Hindlimb muscle (tissue), 1 donor: ENCODE data around the gene TM4SF4. TPM values are rescaled to one million over a fixed set of nuclear protein-coding genes. Genes with fewer than 3 reads are reported as not detected.

Experiments used
- DNase-seq: peaks from one replicate; pipeline ENCODE4 v3.0.0-alpha.2; 2013
- polyA plus RNA-seq: library from polyadenylated mRNA; unstranded; fragments of 120-200 nt; gene quantifications from one replicate; pipeline ENCODE4 v1.2.1, GENCODE V29; 2013; ENCODE audit not compliant: insufficient read length

TM4SF4 gene
- polyA plus RNA-seq, 1 donor = not detected

DNA sequence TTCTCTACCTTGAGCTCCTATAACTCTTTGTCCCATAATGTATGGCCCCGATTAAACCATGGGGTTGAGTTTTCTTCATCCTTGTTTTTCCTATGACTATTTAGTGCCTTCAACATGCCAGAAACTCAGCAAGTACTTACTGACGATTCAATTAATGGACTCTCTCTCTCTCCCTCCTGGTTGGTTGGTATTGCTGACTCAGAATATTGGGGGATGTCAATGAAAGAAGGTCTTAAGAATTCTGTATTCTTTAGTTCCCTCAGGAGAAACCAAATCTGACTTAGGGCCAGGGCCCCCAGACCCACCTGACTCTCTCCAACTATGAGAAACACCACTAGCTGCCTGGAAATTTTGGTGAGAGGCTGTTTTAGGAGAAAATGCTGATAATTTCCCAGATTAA, 40.8 kb downstream of the TM4SF4 start:
- DNase-seq = no peak

DNA sequence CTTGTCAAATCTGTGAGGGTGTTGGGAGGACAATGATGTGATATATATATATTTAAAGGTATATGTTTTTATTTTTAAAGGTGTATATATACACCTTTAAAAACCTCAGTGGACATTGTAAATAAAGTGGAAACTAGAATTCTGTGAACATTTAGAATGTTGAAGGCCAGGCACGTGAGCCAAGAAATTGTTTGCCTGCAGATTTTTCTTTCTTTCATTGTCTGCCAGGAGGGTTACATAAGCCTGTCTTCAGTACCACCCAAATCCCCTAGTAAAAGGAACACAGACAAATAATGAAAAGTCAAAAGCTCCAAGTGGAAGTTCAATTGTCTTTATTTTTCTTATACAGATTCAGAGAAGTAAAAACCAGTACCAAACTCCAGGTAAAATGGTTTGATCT, 42.4 kb downstream of the TM4SF4 start:
- no peak for DNase-seq

DNA sequence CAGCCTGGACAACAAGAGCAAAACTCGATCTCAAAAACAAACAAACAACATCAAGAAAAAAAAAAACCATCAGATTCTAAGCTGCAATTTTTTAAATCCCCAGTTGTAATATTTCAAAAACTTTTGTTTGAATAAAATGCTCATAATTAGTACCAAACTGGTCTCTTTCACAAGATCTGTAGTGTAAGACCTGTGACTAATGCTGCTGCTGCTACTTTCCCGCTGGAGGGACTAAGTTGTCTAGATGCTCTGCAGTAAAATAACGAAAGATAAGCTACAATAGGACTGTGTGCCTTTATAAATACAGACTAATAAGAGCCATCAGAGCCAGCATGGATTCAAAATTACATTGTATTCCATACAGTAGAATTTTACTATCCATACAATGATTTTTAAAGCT, 45.4 kb downstream of the TM4SF4 start:
- DNase-seq = no peak

DNA sequence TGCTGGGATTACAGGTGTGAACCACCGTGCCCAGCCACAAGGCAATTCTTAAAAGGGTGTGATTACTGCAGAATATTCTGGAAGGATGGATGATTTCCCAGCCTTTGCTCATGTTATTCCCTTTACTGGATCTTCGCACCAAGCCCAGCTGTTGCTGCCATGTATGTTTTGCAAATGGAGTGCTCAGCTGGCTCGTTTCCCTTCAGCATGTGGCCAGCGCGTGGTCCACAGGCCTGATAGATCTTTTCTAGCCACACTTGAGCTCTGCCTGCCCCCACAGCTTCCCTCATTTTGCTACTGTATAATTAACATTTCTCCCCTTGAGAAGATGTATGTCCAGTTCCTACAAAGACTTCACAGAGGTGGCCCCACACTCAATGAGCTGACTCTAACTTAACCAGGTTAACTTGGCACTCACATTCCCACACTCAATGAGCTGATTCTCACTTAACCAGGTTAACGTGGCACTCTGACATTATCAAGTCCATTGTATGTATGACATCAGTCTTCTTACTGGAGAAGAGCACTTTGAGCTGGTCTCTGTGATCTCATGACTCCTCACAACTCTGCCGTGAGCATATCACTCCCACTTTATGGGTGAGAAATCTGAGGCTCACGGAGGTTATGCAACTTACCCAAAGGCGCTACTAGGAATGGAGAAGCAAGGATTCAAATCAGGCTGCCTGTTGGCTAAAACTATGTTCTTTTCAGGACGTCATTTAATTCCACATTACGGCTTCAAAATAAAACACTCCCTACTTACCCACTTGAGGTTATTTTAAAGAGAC, 49.2 kb downstream of the TM4SF4 start:
- DNase-seq = no peak

DNA sequence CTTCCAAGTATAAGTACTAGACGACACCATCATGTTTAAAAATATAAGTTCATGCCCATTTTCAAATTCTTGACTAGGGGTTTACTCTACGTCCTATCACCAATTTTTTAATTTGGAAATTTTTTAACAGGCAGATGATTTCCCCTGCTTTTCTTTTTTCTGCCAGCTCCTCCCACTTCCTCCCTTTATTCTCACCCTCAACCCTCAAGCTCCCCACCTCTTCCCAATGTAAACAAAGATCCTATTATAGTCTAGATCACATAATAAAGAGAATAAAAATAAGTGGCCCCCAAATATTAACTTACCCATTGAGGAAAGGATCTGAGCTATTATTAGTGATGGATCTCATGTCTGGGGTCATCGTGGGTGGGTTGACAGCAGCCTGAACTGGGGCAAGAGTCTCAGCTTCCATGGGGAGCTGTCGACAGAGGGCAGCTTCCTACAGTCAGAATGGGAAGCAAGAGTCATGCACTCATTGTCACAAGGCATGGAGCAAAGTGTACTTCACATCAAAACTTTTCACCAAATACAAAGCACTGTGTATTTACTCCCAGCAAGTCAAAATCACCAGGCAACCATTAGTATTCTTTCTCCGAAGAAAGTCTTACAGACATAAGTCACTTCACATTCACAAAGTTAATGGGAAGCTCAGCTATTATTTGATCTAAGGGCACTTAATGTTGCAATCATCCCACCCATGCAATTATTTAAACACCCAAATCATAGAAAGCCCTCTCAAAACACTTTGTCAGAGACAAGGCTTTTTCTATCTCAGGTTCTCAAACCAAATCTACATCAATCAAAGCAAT, 53.2 kb downstream of the TM4SF4 start:
- no peak for DNase-seq

DNA sequence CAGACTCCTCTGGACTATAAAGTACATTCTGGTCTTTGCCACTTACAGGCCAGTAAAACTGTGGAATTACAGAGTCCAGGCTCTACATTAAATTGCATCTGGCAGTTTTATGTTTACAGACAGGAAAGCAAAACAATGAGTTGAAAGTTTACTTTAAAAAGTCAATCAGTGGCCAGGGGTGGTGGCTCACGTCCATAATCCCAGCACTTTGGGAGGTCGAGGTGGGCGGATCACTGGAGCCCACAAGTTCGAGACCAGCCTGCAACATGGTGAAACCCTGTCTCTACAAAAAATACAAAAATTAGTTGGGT, 53.8 kb downstream of the TM4SF4 start:
- DNase-seq = no peak

DNA sequence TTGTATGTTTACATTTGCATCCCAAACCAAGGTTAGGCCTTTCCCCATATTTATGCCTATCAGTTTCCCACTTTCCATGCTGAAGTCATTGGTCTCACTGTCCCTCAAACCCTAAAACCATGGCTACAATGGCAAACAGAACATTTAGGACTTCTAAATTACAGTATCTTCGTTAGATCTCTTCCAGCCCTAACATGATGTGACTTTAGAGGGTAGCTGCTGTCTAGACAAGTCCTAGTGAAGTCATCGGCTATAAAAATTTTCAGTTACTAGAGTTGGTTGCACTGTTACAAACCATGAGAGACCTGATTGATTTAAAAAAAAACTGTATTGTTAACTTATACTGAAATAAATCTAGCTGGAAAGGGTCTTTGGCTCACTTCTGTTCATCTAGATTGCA, 54.6 kb downstream of the TM4SF4 start:
- no peak for DNase-seq

DNA sequence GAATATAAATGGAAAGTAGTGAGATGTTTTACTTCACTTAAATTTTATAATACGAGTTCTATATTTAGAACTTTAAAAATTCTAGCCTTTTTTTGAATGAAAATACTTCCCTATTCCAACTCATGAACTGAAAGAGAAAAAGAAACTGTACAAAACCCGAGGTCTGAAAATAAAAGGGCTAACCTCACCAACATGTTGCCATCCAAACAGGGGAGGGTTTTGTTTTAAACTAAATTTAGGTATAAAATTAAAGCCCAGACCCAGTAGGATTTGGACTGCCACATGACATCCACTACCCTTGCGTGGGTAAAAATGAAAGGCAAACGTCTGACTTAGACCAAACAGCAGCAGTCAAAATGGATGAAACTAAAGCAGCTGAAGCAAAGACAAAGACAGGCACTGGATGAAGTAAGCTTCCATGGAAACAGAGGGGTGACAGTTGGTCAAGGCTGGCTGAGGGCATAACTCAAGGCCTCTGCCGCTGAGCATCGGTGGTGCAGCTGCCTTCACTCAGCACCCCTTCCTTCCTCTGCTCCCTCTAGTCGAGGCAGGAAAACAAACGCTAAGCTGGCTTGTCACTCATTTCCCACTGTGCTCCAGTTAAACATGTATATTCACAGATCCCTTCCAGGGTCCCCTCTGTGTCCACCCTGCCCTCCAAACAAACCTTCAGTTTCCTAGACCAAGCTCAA, 58.1 kb downstream of the TM4SF4 start:
- DNase-seq = no peak

DNA sequence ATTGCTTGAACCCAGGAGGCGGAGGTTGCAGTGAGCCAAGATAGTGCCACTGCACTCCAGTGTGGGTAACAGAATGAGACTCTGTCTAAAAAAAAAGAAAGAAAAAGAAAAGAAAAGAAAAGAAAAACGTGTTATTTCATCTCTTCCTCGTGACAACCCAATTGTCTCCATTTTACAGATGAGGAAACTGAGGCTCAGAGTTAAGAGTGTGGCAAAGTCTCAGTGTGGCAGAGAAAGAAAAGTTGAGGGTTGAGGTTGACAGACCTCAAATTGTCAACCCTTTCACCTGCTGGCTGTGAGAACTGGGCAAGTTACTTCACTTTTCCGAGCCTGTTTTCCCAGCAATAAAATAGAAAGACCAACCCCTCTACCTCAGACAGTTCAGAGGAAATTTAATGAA, 59.6 kb downstream of the TM4SF4 start:
- no peak for DNase-seq

DNA sequence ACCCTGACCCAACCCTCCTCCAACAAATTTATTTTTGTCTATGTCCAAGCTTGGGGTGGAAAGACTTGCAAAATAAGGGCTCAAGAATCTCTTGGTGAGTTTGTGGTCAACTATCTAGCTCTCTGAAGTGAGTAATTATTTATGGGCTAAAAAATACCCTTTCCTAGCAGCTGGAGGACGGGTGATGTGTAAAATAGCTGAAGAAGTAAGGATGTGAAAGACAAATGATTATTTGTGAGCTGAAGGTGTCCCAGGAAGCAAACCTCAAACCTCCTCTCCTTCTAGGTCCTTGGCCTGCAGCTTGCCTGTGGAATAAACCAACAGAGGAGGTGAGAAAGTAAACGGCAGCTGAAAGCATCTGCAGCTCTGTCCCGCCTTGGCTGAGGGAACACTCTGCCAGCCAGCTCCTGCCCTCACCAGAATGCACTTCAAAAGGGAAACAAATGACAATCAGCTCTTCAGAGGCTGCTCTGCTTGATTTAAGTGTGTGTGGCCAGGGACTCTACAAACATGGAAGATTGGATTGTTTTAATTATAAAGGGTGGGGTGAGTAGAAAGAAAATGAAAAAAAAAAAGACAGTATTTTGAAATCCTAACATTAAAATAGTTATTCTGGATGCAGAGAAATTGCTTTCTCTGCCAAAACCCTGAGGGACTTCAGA, 60.3 kb downstream of the TM4SF4 start:
- DNase-seq = no peak

DNA sequence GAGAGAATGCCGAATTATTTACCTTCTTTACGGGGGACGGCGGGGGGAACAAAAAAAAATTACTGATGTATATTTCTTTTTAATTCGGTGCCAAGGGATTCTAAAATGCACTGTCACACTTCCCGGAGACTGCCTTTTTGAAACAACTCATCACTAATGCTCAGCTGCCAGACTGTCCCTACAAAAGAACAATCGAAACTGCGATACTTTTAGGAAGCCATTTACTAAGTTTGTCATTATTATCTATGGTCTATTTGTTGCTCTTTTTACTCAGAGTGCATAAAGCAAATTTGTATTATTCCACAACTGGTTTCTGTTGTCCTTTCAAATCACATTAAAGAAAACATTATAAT, 60.8 kb downstream of the TM4SF4 start:
- DNase-seq = no peak

DNA sequence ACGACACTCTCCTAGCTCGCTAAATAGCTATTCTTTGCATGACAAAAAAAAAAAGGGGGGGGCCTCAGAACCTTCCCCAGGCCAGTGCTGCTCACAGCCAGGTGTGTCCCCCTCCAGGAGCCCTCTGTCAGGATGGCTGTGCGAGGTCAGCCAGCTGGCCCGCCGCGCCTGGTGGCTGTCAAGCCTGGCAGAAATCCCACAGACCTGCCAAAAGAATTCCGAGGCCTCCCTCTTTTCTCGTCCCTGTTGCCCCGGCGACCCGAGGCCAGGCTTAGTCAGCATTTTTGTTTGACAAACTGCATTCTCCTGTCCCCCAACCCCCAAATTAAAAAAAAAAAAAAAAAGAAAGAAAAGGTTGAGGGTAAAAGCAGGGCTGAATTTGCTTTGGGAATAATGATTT, 61.9 kb downstream of the TM4SF4 start:
- DNase-seq = no peak

DNA sequence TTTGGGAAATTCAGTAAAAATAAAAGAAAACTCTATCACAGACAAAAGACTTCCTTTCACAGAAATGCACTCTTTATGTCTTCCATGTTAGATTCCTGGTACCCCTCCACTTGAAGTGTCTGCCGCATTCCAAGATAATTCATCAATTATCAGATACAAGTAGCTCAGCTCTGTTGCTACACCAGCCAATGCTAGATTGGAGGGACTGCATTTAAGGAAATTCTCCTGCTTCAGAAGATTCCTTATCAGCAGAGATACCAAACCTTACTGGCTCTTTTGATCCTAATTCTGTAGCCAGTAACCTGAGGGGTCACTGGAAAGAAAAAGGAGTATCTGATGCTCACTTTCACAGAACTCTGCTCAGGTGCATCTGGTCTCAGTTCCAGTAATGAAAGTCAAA, 63.9 kb downstream of the TM4SF4 start:
- no peak for DNase-seq

DNA sequence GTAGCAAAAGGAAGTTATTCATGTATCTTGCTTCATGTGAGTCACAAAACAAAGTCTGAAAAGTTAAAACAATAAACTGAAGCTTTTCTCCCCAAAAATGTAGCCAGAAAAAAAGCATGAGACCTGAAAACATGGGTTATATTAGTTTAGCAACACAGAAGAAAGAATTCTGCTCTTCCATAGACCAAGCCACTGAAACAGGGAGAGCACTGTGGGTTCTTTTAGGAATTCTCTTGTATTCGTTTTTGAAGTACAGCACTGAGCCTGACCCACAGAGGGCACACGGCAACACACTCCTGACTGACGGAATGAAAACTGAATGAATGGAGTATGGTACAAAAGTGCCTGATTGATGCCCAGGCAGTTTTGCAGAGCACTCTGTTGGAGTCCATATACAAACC, 66.6 kb downstream of the TM4SF4 start:
- DNase-seq = no peak

DNA sequence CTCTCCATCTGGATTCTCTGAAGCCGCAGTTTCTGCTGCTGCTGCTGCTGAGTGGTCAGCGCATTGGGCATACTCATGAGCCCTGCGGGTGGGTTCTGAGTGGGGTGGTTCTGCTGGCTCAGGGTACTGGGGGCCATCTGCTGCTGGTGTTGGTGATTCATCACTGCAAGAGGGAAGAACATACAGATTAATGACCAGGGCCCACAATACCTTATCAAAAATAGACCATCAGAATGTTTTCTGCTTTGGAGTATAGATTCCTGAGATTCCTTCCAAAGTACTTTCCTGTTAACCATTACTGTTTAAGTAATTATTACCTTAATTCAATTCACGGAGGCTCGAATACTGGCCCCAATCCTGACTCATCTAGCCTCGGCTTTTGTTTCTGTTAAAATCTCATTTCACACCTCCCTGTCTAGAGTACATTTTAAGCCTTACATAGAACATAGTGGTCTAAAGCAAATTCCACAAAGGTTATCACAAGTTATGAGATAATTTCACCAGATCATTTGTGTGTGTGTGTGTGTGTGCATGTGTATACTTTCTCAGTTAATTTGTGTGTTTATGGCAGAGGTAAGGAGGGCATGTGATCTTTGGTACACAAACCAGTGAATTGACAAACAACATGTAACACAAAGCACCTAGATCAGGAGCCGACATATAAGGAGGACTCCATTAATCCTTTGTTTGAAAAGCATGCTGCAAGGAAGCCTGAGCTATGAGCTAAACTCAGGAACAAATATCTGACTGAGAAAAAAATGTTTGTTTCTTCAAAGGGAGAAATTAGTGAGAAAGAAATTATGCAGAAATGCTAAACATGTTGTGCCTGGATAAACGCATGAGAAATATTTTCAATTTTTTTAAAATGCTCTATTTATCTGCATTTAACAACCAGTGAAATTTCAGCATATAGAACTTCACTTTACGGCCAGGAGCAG, 68.1 kb downstream of the TM4SF4 start:
- DNase-seq = no peak

DNA sequence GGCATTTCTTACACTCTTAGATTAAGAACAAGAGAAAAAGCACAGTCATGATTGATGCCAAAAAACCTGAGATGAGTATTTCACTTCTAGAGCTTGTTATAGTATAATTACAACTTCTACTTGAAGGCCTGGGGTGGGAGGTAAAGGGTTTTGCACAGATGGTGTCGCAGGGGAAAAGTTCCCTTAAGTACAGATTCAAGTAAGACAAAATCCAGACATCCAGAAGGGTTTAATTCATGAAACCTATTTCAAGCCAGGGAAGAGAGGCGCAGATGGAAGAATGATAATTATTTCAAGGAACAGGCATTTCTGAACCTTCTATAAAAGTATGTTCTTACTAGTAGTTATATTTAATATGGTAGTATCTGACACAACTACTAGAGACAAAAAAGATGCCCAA, 70.6 kb downstream of the TM4SF4 start:
- DNase-seq = no peak

DNA sequence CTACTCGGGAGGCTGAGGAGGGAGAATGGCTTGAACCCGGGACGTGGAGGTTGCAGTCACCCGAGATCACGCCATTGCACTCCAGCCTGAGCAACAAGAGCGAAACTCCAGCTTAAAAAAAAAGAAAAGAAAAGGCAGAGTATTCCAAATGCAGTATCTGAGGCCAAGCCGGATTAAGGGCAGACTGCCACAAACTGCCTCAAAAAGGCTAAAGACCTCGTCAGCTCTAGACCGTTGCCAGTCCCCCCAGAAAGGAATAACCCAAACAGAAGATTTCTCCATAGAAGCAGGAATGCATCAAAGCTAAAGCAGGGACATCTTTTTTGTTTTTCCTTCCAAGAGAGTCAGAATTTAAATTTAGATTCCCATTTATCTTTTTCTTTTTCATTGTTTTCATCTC, 72.9 kb downstream of the TM4SF4 start:
- DNase-seq = peak; percentile 90

DNA sequence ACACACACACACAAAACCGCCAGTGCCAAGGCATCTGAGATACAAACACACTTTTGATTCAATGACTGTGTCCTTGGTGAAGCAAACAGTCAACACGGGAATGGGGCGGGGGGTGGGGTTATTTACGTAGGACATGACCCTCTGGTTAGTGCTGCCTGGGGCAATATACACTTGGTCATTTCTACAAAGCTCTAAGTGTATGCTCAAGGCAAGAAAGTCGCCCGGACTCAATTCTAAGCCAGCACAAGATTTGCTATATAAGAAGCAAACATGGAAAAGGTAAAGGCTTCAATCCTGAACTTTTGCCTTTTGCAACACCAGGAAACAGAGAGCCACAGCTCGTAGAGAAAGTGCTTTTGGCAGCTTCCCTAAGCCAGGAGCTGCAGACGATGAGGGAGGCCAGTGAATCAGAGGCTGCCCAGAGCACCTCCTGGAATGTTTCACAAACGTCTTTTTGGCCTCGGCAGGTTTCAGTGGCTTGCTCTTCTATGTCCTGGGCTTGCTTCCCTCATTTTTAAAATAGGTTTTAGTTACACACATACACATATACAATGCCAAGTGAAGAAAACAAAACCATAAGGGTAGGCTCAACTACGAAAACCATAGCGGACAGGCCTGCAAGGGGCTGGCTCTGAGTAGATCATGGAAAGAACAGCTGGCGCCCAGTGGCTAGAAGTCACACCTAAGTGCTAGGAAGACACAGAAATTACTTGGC, 73.6 kb downstream of the TM4SF4 start:
- DNase-seq = peak; percentile 81

DNA sequence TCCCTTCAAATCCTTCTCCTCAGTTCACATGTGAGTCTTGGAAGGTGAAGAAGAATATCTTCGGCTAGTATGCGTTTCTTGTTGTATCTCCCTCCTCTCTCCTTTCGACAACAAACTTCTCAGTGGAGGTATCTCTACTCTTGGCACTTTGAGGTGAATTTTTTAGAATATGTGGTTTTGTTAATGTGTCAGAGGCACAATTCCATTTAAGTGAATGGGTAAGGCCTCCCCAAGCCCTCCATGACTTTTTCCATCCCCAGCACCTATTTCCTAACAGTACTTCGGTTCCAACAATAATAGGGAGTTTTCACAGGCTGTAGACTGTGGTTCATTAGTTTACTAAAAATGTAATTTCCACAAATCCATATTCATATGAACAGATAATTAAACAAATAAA, 74.2 kb downstream of the TM4SF4 start:
- no peak for DNase-seq

DNA sequence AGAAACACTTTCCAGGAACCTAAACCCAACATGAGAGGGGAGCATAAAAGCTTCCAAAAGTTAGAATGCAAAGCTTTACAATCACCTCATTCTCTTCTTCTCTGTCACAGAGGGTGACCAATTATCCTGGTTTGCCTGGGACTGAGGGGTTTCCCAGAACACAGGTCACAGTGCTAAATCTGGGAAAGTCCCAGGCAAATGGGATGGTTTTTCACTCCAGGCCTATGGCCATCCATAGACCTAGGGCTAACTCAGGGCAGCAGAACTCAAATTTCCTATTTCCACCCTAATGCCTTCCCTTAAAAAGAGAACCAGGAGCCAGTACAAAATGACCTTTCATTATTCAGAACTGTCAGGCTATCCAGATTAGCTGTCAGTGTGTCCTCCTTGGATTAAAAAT, 77.0 kb downstream of the TM4SF4 start:
- DNase-seq = no peak

DNA sequence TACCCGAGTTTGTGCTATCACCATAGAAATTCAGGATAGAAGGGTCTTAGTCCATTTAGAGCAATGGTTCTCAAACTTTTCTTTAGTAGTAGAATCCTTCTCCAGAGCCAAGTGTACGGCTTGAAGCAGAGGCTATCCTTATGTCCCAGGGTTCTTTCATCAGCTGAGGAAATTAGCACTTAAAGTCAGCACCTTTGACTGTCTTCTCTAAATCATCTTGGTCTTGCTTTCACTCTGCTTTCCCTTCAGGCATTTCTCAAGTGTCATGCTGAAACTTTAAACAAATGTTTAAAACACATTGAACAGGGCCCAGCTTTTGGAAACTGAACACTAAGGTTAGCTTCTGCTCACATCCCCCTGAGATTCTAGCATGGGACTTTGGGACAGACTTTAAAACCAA, 78.2 kb downstream of the TM4SF4 start:
- no peak for DNase-seq
